Endothelial cell (in vitro differentiated cells): ENCODE data around the gene GP1BA. TPM values are rescaled to one million over a fixed set of nuclear protein-coding genes. Genes with fewer than 3 reads are reported as not detected.

ENCODE experiments used
- DNase-seq: peaks from one replicate; pipeline ENCODE4 v3.0.0; 2021; ENCODE audit warnings: low spot score
- H3K27ac Mint-ChIP-seq: one replicate; pipeline ENCODE4 v1.8.0; 2021; ENCODE audit warnings: mixed read lengths, inconsistent platforms; ENCODE audit not compliant: unreplicated experiment
- H3K27me3 Mint-ChIP-seq: one replicate; pipeline ENCODE4 v1.8.0; 2021; ENCODE audit warnings: mild to moderate bottlenecking, moderate library complexity, mixed read lengths, inconsistent platforms; ENCODE audit not compliant: unreplicated experiment
- H3K36me3 Mint-ChIP-seq: one replicate; pipeline ENCODE4 v1.8.0; 2021; ENCODE audit warnings: mild to moderate bottlenecking, low read depth, mixed read lengths, inconsistent platforms; ENCODE audit not compliant: unreplicated experiment
- H3K4me1 Mint-ChIP-seq: one replicate; pipeline ENCODE4 v1.8.0; 2021; ENCODE audit warnings: mild to moderate bottlenecking, mixed read lengths, inconsistent platforms; ENCODE audit not compliant: unreplicated experiment
- H3K4me3 Mint-ChIP-seq: one replicate; pipeline ENCODE4 v1.8.0; 2021; ENCODE audit warnings: mild to moderate bottlenecking, mixed read lengths, inconsistent platforms; ENCODE audit not compliant: unreplicated experiment
- H3K9me3 Mint-ChIP-seq: one replicate; pipeline ENCODE4 v1.8.0; 2021; ENCODE audit warnings: mixed read lengths, inconsistent platforms; ENCODE audit not compliant: unreplicated experiment
- CTCF ChIP-seq: fragments of 200-600 bp; sonication (generic); IDR thresholded peaks from one replicate; pipeline ENCODE4 v1.5.0; 2021; ENCODE audit warnings: antibody characterized with exemption; ENCODE audit not compliant: unreplicated experiment
- total RNA-seq: library from RNA; stranded (reverse); fragmentation: NEBNext Ultra II Directional; extraction: Animal tissue kit (Norgen Biotek cat#: 25700); gene quantifications from one replicate; pipeline ENCODE4 v1.2.1, GENCODE V29; 2021; ENCODE audit not compliant: unreplicated experiment

GP1BA gene
- total RNA-seq, 1 donor from 2014 or later: 1.3 TPM

DNA sequence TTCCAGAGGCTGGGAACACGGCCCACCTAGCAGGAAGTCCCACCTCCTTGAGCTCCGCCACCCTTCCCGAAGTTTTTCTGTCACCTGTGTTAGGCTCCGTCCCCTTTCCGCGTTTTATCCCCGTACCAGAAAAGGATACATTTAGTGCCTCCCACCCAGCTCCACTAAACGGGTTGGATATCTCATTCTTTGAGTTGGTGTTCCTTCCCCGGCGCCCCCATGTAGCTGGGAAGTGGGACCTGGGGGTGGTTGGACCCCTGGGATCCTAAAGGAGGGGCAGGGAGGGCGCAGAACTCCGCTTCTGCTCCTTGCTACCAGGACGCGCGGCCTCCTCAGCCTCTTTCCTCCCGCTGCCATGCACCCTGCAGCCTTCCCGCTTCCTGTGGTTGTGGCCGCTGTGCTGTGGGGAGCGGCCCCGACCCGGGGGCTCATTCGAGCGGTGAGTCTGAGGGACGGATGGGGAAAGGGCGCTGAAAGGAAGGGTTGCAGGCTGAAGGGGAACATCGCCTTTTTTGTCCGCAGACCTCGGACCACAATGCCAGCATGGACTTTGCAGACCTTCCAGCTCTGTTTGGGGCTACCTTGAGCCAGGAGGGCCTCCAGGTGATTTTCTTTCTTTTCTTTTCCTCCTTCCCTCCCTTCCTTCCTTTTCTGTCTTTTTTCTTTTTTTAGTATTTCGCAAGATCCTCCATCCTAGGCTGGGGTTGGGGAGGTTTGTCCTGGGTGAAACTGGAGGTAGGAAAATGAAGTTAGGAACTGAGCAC is 8.7 kb downstream of the GP1BA start:
- peaks cover 23% of the 10 kb centered on the region for H3K27me3 Mint-ChIP-seq
- no peak for TF ChIP-seq CTCF
- peaks cover 34% of the 10 kb centered on the region for H3K4me1 Mint-ChIP-seq
- DNase-seq: peak; percentile 39
- H3K36me3 Mint-ChIP-seq: peaks cover 27% of the 10 kb centered on the region
- H3K4me3 Mint-ChIP-seq: peak overlapping the region; percentile 97
- H3K27ac Mint-ChIP-seq: peak overlapping the region; percentile 99
- no peaks in the 10 kb centered on the region for H3K9me3 Mint-ChIP-seq

DNA sequence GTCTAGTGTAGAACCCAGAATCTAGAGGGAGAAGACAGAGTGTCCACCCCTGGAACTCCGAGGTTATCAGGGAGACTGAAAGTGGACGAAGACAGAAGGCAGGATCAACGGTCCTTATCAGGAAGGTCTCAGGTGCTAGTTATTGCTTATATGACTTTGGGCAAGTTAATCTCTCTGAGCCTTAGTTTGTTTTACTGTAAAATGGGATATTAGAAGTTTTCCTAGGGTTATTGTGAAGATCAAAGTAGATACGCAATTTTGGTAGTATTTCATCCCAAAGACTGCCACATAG is 9.2 kb downstream of the GP1BA start:
- Mint-ChIP-seq H3K36me3 (peaks cover 26% of the 10 kb centered on the region), H3K4me3 (peak overlapping the region; percentile 97), H3K27ac (peak overlapping the region; percentile 99), H3K4me1 (peaks cover 37% of the 10 kb centered on the region), H3K9me3 (no peaks in the 10 kb centered on the region), H3K27me3 (peaks cover 18% of the 10 kb centered on the region)
- no peak for TF ChIP-seq CTCF
- no peak for DNase-seq

GRCh38 chr17:4942760-4943508 is 10.9 kb downstream of the GP1BA start:
- no peak for TF ChIP-seq CTCF
- no peak for DNase-seq
- Mint-ChIP-seq H3K9me3 (no peaks in the 10 kb centered on the region), H3K4me3 (peak overlapping the region; percentile 62), H3K4me1 (peaks cover 44% of the 10 kb centered on the region), H3K27ac (peak overlapping the region; percentile 67), H3K27me3 (peaks cover 28% of the 10 kb centered on the region), H3K36me3 (peaks cover 33% of the 10 kb centered on the region)

DNA sequence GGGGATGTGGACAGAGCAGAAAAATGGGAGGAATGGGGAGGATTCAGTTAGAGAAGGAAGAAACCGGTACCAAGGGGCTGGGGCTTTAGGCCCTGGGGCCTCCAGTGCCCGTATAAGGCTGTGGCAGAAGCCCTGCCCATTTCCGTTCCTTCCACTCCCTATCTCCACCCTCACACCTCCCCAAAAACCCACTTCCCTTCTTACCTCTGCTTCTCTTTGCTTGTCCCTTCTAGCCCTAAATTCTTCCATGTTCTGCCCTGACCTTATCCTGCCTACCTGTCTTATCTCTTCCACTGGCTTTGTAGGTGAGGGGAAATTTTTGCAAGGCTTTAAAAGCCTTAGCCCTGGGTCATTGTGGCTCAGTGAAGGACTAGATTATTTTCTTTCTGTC is 12.1 kb downstream of the GP1BA start:
- Mint-ChIP-seq H3K27ac (peak overlapping the region; percentile 61), H3K4me3 (no peak overlapping the region), H3K36me3 (peaks cover 33% of the 10 kb centered on the region), H3K9me3 (no peaks in the 10 kb centered on the region), H3K27me3 (peaks cover 25% of the 10 kb centered on the region), H3K4me1 (peaks cover 44% of the 10 kb centered on the region)
- no peak for DNase-seq
- TF ChIP-seq CTCF: no peak
